Measurements from ENCODE around the gene MMP23B.
A peak's percentile ranks its signal among the peaks of the same experiment; 100 is the strongest.
"Not testable (repeated sequence)": the region's sequence is repeated elsewhere in the genome, so short reads cannot be mapped to it uniquely, and the experiment has no call there.

Gene MMP23B

GRCh38 chr1:1631782-1632420 is at the start of gene MMP23B:
Gene MMP23B (plus strand): TSS chr1:1632173. CDS start chr1:1632219, 46 bp downstream.
- DNase-seq: no peak

DNA sequence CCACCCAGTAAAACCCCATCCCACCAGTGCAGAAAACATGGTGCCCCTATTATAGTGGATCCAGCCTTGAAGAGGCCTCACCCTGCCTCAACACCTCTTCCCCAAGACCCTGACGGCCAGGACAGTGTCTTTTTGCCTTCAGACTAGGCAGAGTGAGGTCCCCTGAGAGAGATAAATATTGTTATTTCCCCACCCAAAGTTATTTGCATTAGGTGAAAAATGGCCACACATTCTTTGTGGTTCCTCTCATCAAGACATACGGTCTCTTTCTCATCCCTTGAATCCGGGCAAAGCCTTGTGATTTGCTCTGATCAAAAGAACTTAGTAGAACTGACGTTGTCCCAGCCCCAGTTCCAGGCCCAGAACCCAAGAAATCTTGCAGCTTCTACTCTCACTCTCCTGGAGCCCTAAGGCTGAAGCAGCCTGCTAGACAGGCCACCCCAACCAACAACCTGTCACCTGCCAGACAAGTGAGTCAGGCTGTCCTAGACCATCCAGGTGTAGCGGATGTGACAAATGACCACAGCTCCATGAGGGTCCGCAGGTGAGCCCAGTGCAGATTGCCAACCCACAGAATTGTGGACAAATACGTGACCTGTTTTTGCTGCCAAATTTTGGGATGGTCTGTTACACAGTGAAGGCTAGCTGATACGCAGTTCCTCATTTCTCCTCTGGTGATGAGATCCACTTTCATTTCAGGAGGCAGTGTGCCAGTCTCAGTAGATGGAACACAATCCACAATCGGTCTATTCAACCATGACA is 49.2 kb upstream of the MMP23B start:
- no peak for DNase-seq

DNA sequence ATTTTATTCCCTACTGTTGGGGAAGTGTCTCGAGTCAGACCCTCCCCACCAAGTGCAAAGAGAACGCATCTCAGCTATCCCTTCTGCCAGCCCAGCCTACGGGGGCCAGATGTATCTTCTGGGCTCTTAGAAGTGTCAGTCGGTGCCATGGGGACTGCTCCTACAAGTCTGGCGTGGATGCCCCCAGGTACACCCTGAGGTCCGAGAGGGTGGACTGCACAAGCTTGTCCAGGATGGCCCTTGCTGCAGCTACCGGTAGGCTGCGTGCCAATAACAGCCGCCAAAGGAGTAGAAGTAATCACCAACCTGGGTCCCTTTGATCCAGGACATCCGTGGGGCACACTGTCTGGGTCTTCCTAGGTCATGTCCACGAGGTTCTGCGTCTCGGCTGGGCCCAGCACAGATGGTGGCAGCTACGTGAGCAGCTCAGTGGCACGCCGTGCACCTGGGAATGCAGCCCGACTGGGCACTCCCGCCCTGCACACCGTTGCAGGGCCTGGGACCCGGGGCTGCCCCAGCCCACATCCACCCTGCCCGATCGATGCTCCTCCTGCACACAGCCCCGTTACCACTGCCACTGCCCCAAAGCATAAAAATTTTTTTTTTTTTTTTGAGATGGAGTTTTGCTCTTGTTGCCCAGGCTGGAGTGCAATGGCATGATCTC is 48.5 kb upstream of the MMP23B start:
- DNase-seq: no peak

DNA sequence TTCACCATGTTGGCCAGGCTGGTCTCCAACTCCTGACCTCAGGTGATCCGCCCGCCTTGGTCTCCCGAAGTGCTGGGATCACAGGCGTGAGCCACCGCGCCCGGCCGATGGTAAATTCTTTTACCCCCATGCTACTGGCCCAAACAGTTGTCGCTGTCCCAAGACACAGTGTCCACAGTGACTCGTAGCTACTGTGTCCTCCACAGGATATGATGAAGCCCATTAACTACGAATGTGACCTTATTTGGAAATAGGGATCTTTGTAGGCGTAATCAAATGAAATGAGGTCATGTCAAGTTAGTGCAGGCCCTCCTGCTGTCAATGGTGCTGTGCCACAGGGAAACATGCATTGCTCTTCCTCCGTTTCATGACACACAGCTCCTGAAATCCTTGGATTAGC is 40.5 kb upstream of the MMP23B start:
- no peak for DNase-seq

DNA sequence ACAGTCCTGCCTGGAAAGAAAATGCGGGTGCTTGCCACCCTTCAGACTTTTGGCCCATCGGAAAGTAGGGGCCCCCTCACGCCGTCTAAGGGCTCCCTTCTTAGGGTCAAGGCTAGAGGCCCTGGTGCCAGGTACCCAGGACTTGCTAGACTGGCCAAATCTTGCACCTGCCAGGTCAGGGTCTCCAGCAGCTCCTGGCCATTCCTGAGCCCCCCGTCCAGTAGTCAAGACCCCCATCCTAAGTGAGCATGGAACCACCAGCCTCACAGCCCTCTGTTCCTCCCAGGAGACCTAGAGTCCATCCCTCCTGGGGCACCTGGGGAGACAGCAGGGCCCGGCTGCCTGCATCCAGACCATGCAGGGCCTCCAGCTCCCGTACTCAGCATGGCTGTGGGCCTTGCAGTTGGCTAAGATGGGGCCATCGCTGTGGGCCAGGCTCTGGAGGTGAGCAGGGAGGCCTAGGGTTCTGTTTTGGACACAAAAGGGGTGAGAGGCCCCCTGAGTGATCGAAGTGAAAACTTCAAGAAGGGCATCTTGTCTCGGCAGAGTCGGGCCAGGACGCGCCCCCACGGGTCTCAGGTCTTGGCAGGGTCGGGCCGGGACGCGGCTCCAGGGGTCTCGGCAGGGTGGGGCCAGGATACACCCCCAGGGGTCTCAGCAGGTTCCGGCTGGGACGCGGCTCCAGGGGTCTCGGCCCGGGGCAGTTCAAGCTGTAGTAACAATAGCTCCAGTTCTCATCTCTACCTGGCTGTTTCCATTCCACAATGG is 38.0 kb upstream of the MMP23B start:
- no peak for DNase-seq

GRCh38 chr1:1594602-1595260 is 37.2 kb upstream of the MMP23B start:
- no peak for DNase-seq

- DNase-seq: not testable (repeated sequence)
Observed at GRCh38 chr1:1595341-1595740, 36.6 kb upstream of the MMP23B start.

GRCh38 chr1:1596493-1597274 is 35.3 kb upstream of the MMP23B start:
- no peak for DNase-seq

DNA sequence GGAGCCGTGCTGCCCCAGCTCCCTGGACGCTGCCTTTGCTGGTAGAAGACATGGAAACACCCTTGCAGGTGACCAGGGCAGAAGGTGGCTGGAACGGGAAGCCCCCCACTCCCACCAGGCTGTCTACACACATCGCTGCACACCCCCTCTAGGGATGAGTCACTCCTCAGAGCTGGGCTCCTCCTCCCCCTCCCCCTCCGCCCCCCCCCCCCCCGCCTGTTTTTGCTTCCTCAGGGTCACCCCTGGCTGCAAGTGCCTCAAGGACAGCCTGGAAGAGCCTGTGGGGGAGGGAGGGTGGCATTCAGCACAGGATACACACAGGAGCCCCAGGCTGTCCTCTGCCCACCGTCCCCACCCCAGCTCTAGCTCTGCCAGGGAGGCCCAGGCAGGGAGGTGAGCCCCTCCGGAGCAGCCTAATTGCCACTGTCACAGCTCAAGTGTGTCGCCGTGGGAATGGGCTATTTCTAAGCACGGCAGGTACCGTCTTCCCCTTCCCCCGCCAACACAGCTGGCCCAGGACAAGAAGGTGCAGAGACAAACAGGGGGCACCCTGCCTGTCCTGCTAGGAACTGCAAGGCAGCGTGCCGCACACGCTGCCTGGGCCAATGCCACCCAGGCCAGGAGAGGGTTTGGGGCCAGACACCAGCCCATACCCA is 34.6 kb upstream of the MMP23B start:
- DNase-seq: peak in 1 of 2 experiments; percentile 21

DNA sequence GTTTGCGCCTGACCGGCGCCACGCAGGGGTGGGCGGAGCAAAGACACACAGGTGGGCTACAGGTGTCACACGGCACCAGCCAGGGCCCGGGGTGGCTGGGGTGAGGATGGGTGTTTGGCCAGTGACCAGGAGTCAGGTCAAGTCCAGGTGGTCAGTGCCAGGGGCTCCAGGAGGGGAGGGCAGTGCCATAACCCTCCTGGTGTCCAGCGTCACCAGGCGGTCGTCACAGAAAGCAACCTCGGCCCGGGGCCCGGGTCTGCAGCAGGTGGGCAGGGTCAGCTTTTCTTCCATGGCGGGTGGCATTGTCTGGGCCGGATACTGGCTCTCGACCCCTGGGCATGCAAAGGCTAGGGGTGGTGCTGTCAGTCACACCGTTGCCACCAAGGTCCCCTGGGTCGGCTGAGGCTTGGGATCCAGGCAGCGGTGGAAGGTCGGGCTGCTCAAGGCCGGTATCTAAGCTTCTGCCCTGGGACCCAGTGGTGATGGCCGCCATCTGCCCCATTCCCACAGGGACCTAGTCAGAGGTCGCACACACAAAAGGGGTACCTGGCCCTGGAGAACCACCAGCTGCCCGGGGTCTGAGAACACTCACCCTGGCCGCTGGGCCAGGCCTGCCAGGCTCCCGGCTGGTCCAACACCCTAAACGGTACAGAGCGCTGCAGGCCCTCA is 33.8 kb upstream of the MMP23B start:
- DNase-seq: no peak

- DNase-seq: no peak
Observed at GRCh38 chr1:1598720-1599029, 33.3 kb upstream of the MMP23B start.

GRCh38 chr1:1599030-1599934 is 32.7 kb upstream of the MMP23B start:
- DNase-seq: peak; percentile 26 to 37

DNA sequence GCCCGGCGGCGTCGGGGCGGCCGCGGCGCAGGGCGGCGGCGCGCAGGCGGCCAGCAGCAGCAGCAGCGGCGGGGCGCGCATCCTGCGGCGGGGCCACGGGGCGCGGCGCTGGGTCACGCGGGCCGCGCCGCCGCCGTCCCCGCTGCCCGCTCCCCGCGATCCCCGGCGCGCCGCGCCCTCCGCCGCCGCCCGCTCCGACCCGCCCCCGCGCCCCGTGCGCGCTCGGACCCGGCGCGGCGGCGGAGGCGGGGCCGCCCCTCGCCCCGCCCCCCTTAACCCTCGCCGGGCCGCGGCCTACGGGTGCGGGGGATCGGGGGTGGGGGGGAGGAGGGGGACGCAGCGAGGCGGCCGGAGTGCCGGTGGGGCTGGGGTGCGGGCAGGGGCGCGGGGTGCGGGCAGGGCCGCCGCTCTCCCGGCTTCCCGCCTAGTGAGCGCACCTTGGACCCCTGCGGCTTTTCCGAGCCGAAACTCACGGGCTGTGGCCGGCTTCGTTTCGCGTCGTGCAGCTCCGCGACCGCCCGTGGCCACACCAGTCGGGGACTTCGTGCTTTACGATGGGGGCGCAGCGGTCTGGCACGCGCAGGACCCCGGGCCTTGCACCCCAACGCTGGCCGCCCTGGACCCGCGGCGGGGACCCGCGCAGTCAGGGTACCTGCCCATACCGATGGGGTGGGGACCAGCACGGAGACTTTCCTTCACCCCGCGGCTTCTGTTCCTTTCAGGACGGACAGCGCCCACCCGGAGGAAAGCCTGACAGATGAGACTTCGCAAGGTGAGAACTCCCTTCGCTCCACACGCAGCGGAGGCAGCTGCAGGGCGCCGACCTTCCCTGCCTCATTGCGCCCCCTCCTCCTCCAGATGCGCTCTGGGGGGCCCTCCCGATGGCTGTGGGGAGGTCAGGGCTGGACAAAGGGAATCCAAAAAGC is 31.8 kb upstream of the MMP23B start, which contains the start of gene FNDC10:
FNDC10 (minus strand) TSS at position 201 of the 926 bp plus-strand sequence; CDS start at position 81, 120 bp downstream.
- no peak for DNase-seq

DNA sequence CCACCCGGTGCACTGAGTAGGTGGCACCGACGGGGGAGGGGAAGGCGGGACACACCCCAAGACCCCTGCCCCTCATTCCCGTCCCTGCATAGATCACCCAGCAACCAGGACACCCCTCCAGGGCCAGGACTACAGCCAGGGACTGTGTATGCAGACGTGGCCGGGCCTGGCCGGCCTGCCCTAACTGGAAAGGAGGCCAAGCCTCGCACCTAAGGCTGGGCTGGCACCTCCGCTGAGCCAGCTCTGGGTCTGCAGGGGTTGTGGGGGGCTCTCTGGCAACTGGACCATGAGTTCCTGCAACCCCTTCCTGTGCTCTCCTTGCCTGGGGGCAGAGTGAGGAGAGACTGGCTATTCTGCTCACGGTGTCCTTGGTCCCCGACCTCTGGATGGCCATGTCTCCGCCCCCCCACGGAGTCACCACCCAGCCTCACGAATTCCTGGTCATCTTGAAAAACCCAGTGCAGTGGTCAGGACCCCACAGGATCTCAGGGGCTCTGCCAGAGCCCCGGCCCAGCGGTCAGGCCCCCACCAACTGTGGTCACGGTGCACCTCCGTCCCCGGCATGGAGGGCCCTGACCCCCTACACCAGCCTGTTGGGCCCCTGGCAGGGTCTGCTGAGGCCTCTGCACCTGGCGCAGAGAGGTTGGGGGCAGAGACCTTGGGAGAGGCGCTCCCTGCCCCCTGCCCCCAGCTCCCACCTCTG is 31.0 kb upstream of the MMP23B start:
- DNase-seq: no peak

DNA sequence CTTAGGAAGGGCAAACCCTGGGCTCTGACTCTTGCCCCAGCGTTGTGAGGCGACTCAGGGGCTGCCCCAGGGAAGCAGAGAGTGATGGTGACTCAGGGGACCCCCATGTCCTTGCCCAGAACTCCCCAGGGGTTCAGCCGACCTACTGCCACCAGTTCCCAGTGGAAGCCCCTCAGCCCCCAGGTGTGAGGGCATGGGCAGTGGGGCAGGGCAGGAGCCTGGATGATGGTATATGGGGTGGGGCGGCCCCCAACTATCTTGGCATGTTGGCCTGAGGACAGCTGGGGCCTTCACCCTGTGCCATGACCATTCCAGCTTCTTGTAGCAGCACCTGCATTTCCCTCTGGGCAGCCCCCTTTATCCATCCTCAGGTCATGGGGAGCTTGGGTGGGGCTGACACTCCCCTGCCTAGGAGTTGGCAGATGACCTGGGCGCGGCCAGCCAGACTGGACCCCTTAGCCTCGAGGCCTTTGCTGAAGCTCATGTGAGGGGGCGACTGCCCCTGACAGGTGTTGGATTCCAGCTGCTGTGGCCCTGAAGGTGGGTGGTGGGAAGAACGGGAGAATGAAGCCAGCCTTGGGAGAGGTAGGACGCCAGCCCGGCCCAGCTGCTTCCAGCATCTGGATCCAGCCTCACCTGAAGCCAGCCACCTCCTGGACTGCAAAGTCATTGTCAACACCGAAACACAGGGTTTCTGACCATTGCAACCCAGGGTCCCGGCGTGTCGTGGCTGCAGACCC is 30.2 kb upstream of the MMP23B start:
- DNase-seq: no peak

- DNase-seq: no peak
Observed at GRCh38 chr1:1602304-1602967, 29.5 kb upstream of the MMP23B start.
